D721Med (cell line): ENCODE data around the gene NUDC.

Source experiments
- DNase-seq: peaks from one replicate; pipeline ENCODE4 v3.0.0; 2011; ENCODE audit warnings: low spot score; ENCODE audit not compliant: insufficient read length
- FAIRE-seq: peaks from 2 replicates; lab custom pipeline; 2011; peaks lifted over from hg19 to GRCh38; lab: Jason Lieb, UNC
- TF ChIP-seq, protein P1 (sequence below): IDR thresholded peaks from 2 replicates; pipeline ENCODE4 v1.5.1; 2012; ENCODE audit warnings: mild to moderate bottlenecking, control low read depth; ENCODE audit not compliant: insufficient read depth; ENCODE audit errors: missing control alignments

The NUDC gene

DNA sequence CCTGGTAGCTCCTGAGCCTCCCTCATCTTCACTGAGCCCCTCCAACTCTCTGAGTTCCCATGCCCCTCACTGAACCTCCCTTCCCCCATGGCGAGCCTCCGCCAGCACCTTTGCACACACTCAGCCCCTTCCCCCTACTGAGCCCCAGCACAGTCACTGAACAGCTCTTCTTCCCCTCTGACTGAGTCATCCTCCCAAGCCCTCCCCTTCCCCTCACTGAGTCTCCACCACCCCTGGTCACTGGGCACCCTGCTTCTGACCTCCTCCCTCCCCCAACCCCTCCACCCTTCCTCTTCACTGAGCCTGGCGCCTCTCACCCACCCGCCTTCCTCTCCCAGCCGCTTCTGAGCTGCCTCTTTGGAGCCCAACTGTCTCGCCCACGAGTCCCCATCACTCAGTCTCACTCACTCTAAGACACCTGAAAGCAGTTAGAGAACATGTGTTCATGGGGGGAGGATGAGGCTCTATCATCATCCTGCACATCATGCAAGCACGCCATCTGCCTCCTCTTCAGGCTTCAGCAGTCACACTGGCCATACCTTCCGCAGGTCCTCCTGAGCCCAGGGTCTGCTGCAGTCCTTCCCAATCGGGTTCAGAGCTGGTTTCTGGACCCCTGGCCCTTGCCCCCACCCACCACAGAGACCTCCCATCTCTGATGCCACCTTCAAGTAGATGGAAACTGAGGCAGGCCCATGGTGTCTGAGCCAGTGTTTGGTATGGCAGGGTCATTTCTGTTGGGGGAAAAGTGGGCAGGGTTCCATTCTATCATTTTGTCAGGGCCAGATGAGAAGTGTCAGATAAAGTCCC is 70.0 kb downstream of the NUDC start:
- TF ChIP-seq, protein P1, sequence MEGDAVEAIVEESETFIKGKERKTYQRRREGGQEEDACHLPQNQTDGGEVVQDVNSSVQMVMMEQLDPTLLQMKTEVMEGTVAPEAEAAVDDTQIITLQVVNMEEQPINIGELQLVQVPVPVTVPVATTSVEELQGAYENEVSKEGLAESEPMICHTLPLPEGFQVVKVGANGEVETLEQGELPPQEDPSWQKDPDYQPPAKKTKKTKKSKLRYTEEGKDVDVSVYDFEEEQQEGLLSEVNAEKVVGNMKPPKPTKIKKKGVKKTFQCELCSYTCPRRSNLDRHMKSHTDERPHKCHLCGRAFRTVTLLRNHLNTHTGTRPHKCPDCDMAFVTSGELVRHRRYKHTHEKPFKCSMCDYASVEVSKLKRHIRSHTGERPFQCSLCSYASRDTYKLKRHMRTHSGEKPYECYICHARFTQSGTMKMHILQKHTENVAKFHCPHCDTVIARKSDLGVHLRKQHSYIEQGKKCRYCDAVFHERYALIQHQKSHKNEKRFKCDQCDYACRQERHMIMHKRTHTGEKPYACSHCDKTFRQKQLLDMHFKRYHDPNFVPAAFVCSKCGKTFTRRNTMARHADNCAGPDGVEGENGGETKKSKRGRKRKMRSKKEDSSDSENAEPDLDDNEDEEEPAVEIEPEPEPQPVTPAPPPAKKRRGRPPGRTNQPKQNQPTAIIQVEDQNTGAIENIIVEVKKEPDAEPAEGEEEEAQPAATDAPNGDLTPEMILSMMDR = no peak
- no peak for DNase-seq
- no peak for FAIRE-seq

- no peak for FAIRE-seq
- TF ChIP-seq, protein P1 = no peak
- DNase-seq = peak; percentile 79
Observed at GRCh38 chr1:26993237-26994019, 71.9 kb downstream of the NUDC start, which contains the start of gene TRNP1. TRNP1 (plus strand) TSS chr1:26993692; CDS start chr1:26993787, 95 bp downstream.

GRCh38 chr1:26994020-26994786 is 72.7 kb downstream of the NUDC start:
- FAIRE-seq (no peak), DNase-seq (no peak)
- TF ChIP-seq, protein P1 = no peak

GRCh38 chr1:26994787-26995517 is 73.4 kb downstream of the NUDC start:
- FAIRE-seq (no peak), DNase-seq (no peak)
- TF ChIP-seq, protein P1 = no peak

DNA sequence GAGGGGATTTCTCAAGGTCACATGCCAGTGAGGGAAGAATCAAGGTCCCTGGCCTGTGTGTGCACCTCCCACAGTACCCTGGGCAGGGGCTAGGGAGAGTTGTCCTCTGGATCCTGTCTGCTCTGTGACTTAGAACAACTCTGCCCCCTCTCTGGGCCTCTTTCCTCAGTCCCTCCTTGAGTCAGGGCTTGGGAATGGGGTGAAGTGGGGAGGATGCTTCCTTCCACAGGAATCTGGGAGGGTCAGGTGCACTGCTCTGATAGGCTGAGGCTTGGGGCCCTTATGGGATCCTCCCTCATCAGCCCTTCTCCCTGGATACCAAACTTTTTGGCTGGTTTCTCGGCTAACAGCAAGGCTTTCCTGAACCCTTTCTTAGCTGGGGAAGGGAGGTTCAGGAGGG is 74.5 kb downstream of the NUDC start:
- DNase-seq (no peak), FAIRE-seq (no peak)
- TF ChIP-seq, protein P1 = no peak
